ENCODE measurements around the gene UBA3. TPM values are rescaled to one million over a fixed set of nuclear protein-coding genes. Genes with fewer than 3 reads are reported as not detected.
A peak's percentile ranks its signal among the peaks of the same experiment; 100 is the strongest.

The UBA3 gene
- total RNA-seq, 1 donor from 2014 or later: 59.2 TPM

DNA sequence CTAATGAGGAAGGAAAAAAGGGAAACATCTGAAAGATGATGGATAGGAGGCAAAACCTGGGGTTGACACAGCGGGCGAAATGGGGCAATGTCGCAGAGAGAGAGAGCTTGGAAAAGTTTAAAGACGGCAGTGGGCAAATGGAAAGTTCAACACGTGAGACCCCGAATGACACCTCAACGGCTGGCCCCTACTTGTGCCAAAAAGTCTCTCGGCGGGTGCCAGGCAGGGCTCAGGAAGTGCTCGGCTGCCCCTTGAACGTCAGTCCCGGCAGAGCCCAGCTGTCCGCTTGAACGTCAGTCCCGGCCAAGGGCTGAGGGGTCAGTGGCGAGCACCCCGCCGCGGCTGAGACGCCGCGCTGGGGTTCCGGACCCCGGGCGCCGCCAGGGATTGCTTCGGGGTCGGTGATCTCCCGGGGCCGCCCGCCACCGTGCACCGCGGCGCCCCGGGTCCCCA is 67.3 kb downstream of the UBA3 start:
- peak in 1 of 2 donors; percentile 66 for DNase-seq (ENCODE audit: low read depth in 2 of 2)

DNA sequence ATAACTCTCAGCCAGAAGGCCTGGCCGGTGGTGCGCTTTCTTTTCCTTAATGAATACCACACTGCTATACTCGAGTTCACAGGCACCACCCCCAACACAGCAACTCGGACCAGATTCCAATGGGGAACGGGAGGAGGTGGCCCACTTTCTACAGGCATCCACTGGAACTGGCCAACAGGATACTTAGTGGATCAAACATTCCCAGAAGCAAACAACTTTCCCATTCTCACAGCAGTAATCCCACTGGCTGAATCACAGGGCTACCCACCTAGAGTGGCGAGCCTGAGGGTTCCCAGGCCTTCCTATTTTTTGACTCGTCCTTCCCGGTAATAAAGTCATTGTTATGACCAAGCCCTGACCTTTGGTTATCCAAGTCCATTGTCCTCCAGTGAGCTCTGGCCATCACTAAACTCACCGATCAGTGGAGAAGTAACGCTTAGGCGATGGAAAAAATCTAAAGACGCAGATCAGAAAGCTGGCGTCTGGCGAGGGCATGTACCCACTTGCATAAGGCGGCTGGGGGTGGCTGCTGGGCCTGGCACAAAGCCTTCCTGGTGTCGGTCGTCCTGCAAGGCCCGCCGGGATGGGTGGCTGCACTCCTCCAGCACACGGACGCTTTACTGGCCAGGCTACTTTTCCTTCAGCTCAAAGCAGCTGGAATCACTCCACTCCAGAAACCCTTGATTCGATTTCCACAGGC is 67.9 kb downstream of the UBA3 start:
- DNase-seq (ENCODE audit: low read depth in 2 of 2): peak in 1 of 2 donors; percentile 16

DNA sequence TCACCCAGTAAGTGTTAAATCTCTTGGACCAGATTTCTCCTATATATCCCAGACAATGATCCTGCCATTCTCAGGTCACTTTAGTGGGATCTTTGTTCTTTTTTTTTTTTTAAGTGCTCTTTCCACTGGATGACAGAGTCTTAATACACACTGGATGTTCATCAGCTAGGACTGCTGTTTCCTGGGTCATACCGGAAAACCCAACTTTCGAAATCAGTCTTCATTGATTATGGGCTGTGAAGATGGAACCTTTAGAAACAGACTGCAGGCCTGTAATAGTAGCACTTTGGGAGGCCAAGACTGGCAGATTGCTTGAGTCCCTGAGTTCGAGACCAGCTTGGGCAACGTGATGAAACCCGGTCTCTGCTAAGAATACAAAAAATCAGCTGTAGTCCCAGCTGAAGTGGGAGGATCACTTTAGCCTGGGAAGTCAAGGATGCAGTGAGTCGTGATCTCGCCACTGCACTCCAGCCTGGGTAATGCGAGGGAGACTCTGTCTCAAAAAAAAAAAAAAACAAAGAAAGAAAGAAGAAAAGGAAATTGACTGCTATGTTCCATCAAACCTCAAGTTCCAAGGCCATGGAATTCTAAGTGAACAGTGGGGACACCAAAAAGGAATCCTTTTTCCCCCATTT is 69.0 kb downstream of the UBA3 start:
- DNase-seq (ENCODE audit: low read depth in 2 of 2): no peak

DNA sequence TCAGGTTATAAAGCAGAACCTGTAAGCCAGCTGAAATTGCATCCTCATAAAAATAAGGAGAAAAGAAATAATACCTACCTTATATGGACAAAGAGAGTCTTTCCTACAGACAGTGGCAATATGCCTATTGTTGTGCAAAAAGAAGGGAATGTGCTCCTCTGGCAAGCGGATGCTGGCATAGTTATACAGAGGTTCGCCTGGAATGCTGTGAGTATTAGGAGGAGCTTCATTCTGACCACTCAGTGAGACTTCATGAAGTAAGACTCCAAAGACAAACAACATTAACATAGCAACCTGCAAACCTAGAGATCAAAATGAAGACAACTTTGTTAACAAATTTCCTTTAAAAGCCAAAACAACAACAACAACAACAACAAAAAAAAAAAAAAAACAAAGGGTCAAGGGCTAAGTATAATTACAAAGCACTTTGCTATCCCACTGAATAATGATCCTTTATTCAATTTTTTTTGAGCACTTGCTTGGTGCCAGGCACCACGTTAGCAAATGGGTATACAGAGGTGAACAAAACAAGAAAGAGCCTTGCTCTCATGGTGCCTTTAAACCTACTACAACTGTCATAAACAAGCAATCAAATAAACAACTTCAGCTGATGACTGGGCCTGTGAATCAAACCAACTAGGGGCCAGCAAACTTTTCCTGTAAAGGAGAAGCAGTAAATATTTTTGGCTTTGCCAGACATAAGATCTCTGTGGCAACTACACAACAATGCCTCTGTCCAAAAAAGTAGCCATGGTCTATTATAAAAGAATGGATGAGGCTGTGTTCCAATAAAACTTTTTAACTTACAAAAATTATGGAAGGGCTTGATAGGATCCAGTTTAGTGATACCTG is 70.4 kb downstream of the UBA3 start:
- DNase-seq (ENCODE audit: low read depth in 2 of 2): peak; percentile 42 to 67

DNA sequence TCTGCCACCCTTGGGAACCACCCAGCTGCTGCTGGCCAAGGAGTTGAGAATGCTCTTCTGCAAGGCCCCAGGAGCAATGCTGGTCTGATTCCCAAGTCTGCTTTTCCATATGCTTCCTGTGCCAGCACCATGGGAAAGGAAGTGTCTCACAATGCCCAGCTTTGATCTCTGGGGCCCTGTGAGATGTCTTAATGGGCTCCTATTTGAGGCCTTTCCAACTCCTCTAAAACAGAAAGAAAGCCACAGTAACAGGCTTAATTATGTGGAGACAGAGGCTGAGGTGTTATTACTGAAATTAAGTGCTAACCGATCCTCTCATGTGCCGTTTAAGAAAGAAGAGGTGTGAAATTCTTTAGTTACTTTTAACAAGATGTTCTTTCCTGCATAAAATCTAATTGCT is 71.2 kb downstream of the UBA3 start:
- DNase-seq (ENCODE audit: low read depth in 2 of 2): peak in 1 of 2 donors; percentile 90

DNA sequence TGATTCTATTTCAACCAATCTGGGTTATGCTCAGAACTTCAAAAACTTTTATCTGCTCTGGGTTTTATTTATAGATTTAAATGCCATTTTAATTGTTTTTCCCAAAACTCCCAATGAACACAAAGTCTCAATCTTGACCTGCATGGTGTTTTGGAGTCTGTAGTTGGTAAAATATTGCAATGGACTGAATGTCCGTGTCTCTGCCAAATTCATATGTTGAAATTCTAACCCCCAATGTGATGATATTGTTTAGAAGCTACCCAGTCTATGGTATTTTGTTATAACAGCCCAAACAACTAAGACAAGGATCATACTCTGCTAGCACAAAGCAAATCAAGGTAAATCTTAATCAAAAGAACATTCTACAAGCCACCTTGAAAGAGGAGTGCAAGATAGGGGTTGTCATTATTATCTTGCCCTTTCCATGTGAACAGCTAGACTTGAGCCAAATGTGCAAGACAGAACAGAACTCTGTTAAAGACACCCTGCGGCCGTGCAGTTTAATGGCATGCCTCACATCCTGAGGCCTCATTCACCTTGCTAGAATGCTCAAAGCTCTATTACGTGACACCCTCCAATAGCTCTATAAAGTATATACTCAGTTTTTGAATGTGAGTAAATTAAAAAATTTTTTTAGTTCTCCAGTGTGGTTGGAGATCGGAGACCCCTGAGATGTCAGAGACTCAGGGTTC is 74.2 kb downstream of the UBA3 start:
- DNase-seq (ENCODE audit: low read depth in 2 of 2): no peak

DNA sequence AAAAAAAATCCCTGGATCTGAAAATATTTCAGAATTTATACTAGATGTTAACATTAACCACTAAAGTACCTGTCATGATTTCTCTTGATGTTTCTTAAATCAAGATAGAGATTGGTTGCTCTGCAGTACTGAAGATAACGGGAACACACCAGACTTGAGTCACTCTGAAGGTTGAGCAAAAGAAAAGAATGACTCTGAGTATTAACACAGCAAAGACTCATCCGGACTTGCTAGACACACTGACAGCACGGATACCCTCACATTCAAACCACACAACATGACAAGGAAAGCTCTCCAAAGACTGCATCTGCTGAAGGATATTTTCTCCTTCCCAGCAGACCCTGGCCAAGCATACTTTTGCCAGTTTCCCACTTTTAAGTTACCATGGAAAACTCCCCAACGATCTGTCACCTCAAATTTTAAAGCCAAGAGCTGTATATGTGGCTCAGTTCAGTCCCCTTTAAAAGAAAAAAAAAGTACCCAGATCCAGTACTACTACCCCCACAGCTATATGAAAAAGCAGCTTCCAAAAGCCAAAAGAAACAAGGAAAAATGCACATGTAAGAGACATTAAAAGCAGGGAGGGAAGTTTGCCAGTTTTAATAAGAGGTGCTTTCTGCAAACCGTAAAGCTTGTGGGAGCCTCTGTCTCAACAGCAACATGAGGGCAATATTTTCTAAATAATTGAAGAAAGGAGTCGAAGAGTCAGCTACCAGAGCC is 74.9 kb downstream of the UBA3 start:
- no peak for DNase-seq (ENCODE audit: low read depth in 2 of 2)

Other genes starting within 250 kb of the UBA3 start
- not detected in 2 replicates for gene TAFA4, start 147.8 kb downstream of the UBA3 start, total RNA-seq
- 38.6 and 41.3 TPM in 2 replicates for gene EOGT, start 66.7 kb downstream of the UBA3 start, total RNA-seq
- 20.9 and 22.3 TPM in 2 replicates for gene TMF1, start 28.0 kb downstream of the UBA3 start, total RNA-seq
- 65.5 and 77.4 TPM in 2 replicates for gene ARL6IP5, start 4.6 kb upstream of the UBA3 start, total RNA-seq
- not detected in 2 replicates for gene LMOD3, start 42.2 kb upstream of the UBA3 start, total RNA-seq